K562 (cell line): ENCODE measurements around the gene OSM.

Experiments
- CHCHD3 ChIP-seq: fragments of 250-450 bp; sonication (Bioruptor Pico); IDR thresholded peaks from 2 replicates; pipeline ENCODE4 v2.1.2; 2022; ENCODE audit warnings: mild to moderate bottlenecking
- MYC ChIP-seq, 2 experiments: fragments of 250-450 bp in 1 of 2; sonication (Bioruptor Pico) in 1 of 2; IDR thresholded peaks; 2 replicates each; pipeline versions ENCODE4 v1.5.1 to v1.6.1; 2012 to 2021; ENCODE audit warnings: low read depth in 2 of 2, borderline replicate concordance in 1 of 2, improper control_type of control experiment in 1 of 2, low read length in 1 of 2, mild to moderate bottlenecking in 1 of 2, moderate library complexity in 1 of 2
- POLR2G ChIP-seq: fragments of 200-400 bp; formaldehyde crosslinking; IDR thresholded peaks from 2 replicates; pipeline ENCODE4 v1.6.1; 2017; ENCODE audit warnings: low read depth, mild to moderate bottlenecking, antibody characterized with exemption, low read length, moderate library complexity
- SMARCB1 ChIP-seq: IDR thresholded peaks from 2 replicates; pipeline ENCODE4 v1.6.1; 2011; ENCODE audit warnings: improper control_type of control experiment, low read depth; ENCODE audit not compliant: insufficient read length
- ZFP1 ChIP-seq: fragments of 450-650 bp; formaldehyde crosslinking; IDR thresholded peaks from 2 replicates; pipeline ENCODE4 v1.4.0; 2020; ENCODE audit warnings: mild to moderate bottlenecking, mixed read lengths
- ZNF165 ChIP-seq: fragments of 250-450 bp; sonication (Bioruptor Pico); IDR thresholded peaks from 2 replicates; pipeline ENCODE4 v1.4.0; 2020; ENCODE audit warnings: borderline replicate concordance
- TF ChIP-seq, protein P1 (sequence below), 2 experiments: fragments of 450-650 bp; conservative IDR thresholded peaks; 2 replicates each; pipeline ENCODE4 v1.6.1; 2017; ENCODE audit warnings: mild to moderate bottlenecking in 2 of 2, moderate library complexity in 2 of 2
- TF ChIP-seq, protein P2 (sequence below): fragments of 450-650 bp; IDR thresholded peaks from 2 replicates; pipeline ENCODE4 v1.6.1; 2016; ENCODE audit warnings: mild to moderate bottlenecking, moderate library complexity
- TF ChIP-seq, protein P3 (sequence below), 3 experiments: IDR thresholded peaks in 2 of 3; conservative IDR thresholded peaks in 1 of 3; 2 replicates each; pipeline ENCODE4 v1.5.1; 2011 to 2012; ENCODE audit warnings: low read length in 3 of 3, mild to moderate bottlenecking in 3 of 3, control low read depth in 2 of 3, improper control_type of control experiment in 1 of 3, inconsistent platforms in 1 of 3, low read depth in 1 of 3, mixed read lengths in 1 of 3, moderate library complexity in 1 of 3; ENCODE audit not compliant: insufficient read depth in 2 of 3

DNA sequence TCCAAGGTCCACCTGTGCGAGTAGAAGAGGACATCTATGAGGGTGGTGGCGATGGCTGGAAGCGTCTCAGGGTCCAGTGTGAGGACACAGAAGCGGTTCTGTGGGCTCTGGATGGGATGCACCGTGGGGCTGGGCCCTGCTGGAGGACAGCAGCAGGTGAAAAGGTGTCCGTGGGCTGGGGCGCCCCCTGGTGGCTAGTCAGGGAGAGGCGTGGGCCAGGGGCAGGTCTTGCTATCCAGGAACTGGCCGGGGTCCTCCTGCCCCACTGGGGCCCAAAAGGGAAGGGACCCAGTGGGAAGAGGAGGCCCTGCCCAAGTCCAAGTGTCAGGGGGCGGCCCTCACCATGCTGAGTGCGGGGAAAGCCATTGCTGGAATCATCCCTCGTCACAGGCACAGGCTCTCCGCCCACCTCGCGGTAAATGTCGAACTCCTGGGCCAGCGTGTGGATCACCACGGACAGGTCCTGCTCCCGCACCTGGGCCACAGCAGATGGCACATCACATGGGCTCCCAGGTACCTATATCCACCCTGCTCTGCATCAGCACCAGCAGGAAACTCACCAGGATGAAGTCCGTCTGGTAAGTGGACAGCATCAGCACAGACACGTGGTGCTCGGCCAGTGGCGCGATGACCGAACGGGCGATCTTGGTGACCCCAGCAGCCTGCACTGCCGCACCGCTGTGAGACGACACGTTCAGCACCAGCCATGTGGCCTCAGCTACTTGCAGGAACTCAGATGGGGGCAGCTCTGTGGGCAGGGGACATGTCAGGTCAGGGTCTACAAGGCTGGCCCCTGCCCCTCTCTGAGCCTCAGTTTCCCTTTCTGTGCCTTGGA is 20.4 kb upstream of the OSM start:
- TF ChIP-seq ZFP1 (CRISPR knock-in tag), result no peak
- TF ChIP-seq ZNF165, result no peak
- TF ChIP-seq POLR2G, result no peak
- peak; percentile 13; the same call in 1 of the 2 replicates for TF ChIP-seq MYC (IDR thresholded peaks at IDR 0.05; ENCODE audit: low read depth, low read length)
- TF ChIP-seq MYC (CRISPR knock-in tag; IDR thresholded peaks at IDR 0.05; ENCODE audit: borderline replicate concordance, low read depth), result no peak
- TF ChIP-seq, protein P1, sequence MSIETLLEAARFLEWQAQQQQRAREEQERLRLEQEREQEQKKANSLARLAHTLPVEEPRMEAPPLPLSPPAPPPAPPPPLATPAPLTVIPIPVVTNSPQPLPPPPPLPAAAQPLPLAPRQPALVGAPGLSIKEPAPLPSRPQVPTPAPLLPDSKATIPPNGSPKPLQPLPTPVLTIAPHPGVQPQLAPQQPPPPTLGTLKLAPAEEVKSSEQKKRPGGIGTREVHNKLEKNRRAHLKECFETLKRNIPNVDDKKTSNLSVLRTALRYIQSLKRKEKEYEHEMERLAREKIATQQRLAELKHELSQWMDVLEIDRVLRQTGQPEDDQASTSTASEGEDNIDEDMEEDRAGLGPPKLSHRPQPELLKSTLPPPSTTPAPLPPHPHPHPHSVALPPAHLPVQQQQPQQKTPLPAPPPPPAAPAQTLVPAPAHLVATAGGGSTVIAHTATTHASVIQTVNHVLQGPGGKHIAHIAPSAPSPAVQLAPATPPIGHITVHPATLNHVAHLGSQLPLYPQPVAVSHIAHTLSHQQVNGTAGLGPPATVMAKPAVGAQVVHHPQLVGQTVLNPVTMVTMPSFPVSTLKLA (conservative IDR thresholded peaks at IDR 0.05), result peak; percentile 48 to 66; a peak in 1 of 4 replicates
- TF ChIP-seq, protein P2, sequence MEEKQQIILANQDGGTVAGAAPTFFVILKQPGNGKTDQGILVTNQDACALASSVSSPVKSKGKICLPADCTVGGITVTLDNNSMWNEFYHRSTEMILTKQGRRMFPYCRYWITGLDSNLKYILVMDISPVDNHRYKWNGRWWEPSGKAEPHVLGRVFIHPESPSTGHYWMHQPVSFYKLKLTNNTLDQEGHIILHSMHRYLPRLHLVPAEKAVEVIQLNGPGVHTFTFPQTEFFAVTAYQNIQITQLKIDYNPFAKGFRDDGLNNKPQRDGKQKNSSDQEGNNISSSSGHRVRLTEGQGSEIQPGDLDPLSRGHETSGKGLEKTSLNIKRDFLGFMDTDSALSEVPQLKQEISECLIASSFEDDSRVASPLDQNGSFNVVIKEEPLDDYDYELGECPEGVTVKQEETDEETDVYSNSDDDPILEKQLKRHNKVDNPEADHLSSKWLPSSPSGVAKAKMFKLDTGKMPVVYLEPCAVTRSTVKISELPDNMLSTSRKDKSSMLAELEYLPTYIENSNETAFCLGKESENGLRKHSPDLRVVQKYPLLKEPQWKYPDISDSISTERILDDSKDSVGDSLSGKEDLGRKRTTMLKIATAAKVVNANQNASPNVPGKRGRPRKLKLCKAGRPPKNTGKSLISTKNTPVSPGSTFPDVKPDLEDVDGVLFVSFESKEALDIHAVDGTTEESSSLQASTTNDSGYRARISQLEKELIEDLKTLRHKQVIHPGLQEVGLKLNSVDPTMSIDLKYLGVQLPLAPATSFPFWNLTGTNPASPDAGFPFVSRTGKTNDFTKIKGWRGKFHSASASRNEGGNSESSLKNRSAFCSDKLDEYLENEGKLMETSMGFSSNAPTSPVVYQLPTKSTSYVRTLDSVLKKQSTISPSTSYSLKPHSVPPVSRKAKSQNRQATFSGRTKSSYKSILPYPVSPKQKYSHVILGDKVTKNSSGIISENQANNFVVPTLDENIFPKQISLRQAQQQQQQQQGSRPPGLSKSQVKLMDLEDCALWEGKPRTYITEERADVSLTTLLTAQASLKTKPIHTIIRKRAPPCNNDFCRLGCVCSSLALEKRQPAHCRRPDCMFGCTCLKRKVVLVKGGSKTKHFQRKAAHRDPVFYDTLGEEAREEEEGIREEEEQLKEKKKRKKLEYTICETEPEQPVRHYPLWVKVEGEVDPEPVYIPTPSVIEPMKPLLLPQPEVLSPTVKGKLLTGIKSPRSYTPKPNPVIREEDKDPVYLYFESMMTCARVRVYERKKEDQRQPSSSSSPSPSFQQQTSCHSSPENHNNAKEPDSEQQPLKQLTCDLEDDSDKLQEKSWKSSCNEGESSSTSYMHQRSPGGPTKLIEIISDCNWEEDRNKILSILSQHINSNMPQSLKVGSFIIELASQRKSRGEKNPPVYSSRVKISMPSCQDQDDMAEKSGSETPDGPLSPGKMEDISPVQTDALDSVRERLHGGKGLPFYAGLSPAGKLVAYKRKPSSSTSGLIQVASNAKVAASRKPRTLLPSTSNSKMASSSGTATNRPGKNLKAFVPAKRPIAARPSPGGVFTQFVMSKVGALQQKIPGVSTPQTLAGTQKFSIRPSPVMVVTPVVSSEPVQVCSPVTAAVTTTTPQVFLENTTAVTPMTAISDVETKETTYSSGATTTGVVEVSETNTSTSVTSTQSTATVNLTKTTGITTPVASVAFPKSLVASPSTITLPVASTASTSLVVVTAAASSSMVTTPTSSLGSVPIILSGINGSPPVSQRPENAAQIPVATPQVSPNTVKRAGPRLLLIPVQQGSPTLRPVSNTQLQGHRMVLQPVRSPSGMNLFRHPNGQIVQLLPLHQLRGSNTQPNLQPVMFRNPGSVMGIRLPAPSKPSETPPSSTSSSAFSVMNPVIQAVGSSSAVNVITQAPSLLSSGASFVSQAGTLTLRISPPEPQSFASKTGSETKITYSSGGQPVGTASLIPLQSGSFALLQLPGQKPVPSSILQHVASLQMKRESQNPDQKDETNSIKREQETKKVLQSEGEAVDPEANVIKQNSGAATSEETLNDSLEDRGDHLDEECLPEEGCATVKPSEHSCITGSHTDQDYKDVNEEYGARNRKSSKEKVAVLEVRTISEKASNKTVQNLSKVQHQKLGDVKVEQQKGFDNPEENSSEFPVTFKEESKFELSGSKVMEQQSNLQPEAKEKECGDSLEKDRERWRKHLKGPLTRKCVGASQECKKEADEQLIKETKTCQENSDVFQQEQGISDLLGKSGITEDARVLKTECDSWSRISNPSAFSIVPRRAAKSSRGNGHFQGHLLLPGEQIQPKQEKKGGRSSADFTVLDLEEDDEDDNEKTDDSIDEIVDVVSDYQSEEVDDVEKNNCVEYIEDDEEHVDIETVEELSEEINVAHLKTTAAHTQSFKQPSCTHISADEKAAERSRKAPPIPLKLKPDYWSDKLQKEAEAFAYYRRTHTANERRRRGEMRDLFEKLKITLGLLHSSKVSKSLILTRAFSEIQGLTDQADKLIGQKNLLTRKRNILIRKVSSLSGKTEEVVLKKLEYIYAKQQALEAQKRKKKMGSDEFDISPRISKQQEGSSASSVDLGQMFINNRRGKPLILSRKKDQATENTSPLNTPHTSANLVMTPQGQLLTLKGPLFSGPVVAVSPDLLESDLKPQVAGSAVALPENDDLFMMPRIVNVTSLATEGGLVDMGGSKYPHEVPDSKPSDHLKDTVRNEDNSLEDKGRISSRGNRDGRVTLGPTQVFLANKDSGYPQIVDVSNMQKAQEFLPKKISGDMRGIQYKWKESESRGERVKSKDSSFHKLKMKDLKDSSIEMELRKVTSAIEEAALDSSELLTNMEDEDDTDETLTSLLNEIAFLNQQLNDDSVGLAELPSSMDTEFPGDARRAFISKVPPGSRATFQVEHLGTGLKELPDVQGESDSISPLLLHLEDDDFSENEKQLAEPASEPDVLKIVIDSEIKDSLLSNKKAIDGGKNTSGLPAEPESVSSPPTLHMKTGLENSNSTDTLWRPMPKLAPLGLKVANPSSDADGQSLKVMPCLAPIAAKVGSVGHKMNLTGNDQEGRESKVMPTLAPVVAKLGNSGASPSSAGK, result peak; percentile 84
- TF ChIP-seq CHCHD3 (CRISPR knock-in tag), result no peak
- no peak for TF ChIP-seq SMARCB1
- TF ChIP-seq, protein P3, sequence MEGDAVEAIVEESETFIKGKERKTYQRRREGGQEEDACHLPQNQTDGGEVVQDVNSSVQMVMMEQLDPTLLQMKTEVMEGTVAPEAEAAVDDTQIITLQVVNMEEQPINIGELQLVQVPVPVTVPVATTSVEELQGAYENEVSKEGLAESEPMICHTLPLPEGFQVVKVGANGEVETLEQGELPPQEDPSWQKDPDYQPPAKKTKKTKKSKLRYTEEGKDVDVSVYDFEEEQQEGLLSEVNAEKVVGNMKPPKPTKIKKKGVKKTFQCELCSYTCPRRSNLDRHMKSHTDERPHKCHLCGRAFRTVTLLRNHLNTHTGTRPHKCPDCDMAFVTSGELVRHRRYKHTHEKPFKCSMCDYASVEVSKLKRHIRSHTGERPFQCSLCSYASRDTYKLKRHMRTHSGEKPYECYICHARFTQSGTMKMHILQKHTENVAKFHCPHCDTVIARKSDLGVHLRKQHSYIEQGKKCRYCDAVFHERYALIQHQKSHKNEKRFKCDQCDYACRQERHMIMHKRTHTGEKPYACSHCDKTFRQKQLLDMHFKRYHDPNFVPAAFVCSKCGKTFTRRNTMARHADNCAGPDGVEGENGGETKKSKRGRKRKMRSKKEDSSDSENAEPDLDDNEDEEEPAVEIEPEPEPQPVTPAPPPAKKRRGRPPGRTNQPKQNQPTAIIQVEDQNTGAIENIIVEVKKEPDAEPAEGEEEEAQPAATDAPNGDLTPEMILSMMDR (IDR thresholded peaks at IDR 0.05 in 2 of 3, conservative IDR thresholded peaks at IDR 0.05 in 1 of 3; ENCODE audit: insufficient read depth in 2 of 3, low read depth in 1 of 3, low read length in 3 of 3), result peak; percentile 83 to 92 (median 88)
